ENCODE data around the gene PSG6. TPM values are rescaled to one million over a fixed set of nuclear protein-coding genes. Genes with fewer than 3 reads are reported as not detected.
"Not testable (repeated sequence)": the region's sequence is repeated elsewhere in the genome, so short reads cannot be mapped to it uniquely, and the experiment has no call there.

The PSG6 gene
- polyA plus RNA-seq, 4 donors = not detected

DNA sequence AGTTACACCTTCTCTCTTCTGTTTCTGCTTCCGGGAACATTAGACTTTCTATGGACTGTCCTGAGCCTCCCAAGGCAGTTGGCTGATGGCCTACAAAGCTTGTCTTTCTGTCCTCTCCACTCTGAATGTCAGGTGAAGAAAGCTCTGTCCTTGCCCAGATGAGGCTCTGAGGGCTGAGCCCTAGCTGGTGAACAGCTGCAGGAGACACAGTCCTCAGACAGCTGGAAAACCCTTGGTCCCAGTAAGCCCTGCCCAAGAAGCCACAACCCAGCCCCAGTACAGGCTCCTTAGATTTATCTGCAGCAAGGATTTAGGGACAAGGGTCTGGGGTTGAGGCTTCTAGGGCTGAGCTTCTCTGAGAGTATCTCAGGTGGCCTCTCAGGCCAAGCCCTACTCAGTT is 64.5 kb downstream of the PSG6 start:
- H3K36me3 ChIP-seq (ENCODE audit: control insufficient read depth in 3 of 3, insufficient read depth in 2 of 3, low read depth in 1 of 3, low read length in 3 of 3); H3K27ac ChIP-seq (ENCODE audit: low read depth in 1 of 3, low read length in 2 of 3); H3K9me3 ChIP-seq (ENCODE audit: control insufficient read depth in 2 of 2, insufficient read depth in 1 of 2, low read depth in 1 of 2, low read length in 1 of 2); H3K27me3 ChIP-seq (ENCODE audit: control insufficient read depth in 3 of 3, insufficient read depth in 3 of 3, low read length in 3 of 3); H3K4me1 ChIP-seq (ENCODE audit: control insufficient read depth in 3 of 3, insufficient read depth in 2 of 3, low read depth in 1 of 3, low read length in 2 of 3); DNase-seq; FAIRE-seq; H3K4me3 ChIP-seq (ENCODE audit: low read depth in 1 of 3, low read length in 3 of 3): not testable (repeated sequence)
- WGBS, 3 donors = 81 to 89% (median 89%) methylated on average over 1 of the region's 1 CpG

DNA sequence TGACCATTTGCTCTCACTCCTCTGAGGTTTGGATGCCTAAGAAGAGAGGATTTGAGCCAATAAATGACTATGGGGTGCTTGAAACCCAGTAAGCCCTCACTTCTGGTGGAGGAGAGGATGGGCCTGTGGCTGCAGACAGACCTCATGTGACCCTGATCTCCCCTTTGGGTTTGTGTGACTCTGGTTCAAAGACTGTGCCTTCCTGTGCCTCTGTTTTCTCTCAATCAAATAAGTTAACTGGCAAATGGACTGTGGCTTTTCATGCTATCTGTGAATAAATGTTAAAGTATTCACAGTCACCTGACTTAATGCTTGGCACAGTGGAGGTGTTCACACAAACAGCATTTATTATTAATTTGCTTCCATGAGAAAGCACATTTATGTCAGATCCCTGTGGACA is 64.9 kb downstream of the PSG6 start:
- DNase-seq; H3K36me3 ChIP-seq (ENCODE audit: control insufficient read depth in 3 of 3, insufficient read depth in 2 of 3, low read depth in 1 of 3, low read length in 3 of 3); H3K27ac ChIP-seq (ENCODE audit: low read depth in 1 of 3, low read length in 2 of 3); FAIRE-seq; H3K27me3 ChIP-seq (ENCODE audit: control insufficient read depth in 3 of 3, insufficient read depth in 3 of 3, low read length in 3 of 3); H3K4me3 ChIP-seq (ENCODE audit: low read depth in 1 of 3, low read length in 3 of 3); H3K9me3 ChIP-seq (ENCODE audit: control insufficient read depth in 2 of 2, insufficient read depth in 1 of 2, low read depth in 1 of 2, low read length in 1 of 2); H3K4me1 ChIP-seq (ENCODE audit: control insufficient read depth in 3 of 3, insufficient read depth in 2 of 3, low read depth in 1 of 3, low read length in 2 of 3): not testable (repeated sequence)

Other genes starting within 250 kb of the PSG6 start
- under 1 TPM in 1 of 4 donors, not detected in 3; 0.03 TPM for gene PSG3, start 177.4 kb downstream of the PSG6 start, polyA plus RNA-seq
- gene PSG8, start 152.2 kb downstream of the PSG6 start, polyA plus RNA-seq = not detected
- not detected for gene PSG1, start 38.2 kb downstream of the PSG6 start, polyA plus RNA-seq
- gene PSG7, start 19.3 kb upstream of the PSG6 start, polyA plus RNA-seq = not detected
- gene PSG11, start 108.6 kb upstream of the PSG6 start, polyA plus RNA-seq = not detected
- gene PSG2, start 164.8 kb upstream of the PSG6 start, polyA plus RNA-seq = 1 to 10 TPM in 1 of 4 donors, under 1 TPM in 1, not detected in 2; 0.04 to 2.2 TPM